ENCODE data around the gene CDKN2A. TPM values are rescaled to one million over a fixed set of nuclear protein-coding genes. Genes with fewer than 3 reads are reported as not detected.

Gene CDKN2A
- total and polyA plus RNA-seq, 8 donors: 0.73 to 47.3 (median 2.5) TPM; not detected in 4

GRCh38 chr9:22029231-22029630 is 35.0 kb upstream of the CDKN2A start:
- Histone ChIP-seq H3K4me1 (peaks cover 0 to 10% (median 2%) of the 10 kb centered on the region in 4 donors), H3K36me3 (no peaks in the 10 kb centered on the region), H3K27ac (no peak overlapping the region), H3K27me3 (peaks cover 0 to 28% (median 0%) of the 10 kb centered on the region in 3 donors), H3K9me3 (no peaks in the 10 kb centered on the region), H3K4me3 (no peak overlapping the region)
- TF ChIP-seq CTCF (IDR thresholded peaks at IDR 0.05): no peak
- no peak for TF ChIP-seq EP300 (IDR thresholded peaks at IDR 0.05)
- TF ChIP-seq POLR2A (IDR thresholded peaks at IDR 0.05): no peak
- TF ChIP-seq POLR2AphosphoS5 (IDR thresholded peaks at IDR 0.05): no peak
- intact Hi-C loops (cut with DNase I; ENCODE audit: low total_unique reads): no loop called here
- no peak for DNase-seq
- WGBS, 5 donors: 68 to 81% (median 73%) methylated on average over 4 of the region's 4 CpGs

- Histone ChIP-seq H3K36me3 (no peaks in the 10 kb centered on the region), H3K27me3 (peaks cover 0 to 30% (median 0%) of the 10 kb centered on the region in 3 donors), H3K27ac (no peak overlapping the region), H3K4me3 (no peak overlapping the region), H3K4me1 (peaks cover 0 to 10% (median 2%) of the 10 kb centered on the region in 4 donors), H3K9me3 (no peaks in the 10 kb centered on the region)
- intact Hi-C loops (cut with DNase I; ENCODE audit: low total_unique reads): no loop called here
- no peak for DNase-seq
- TF ChIP-seq EP300 (IDR thresholded peaks at IDR 0.05): no peak
- no peak for TF ChIP-seq POLR2AphosphoS5 (IDR thresholded peaks at IDR 0.05)
- TF ChIP-seq CTCF (IDR thresholded peaks at IDR 0.05): no peak
- no peak for TF ChIP-seq POLR2A (IDR thresholded peaks at IDR 0.05)
Measured at GRCh38 chr9:22028394-22028793, 34.2 kb upstream of the CDKN2A start.

- H3K4me1 ChIP-seq: peaks cover 0 to 10% (median 2%) of the 10 kb centered on the region in 4 donors
- WGBS, 5 donors: 54 to 70% (median 60%) methylated on average over 6 of the region's 6 CpGs
- H3K27me3 ChIP-seq: peaks cover 0 to 30% (median 0%) of the 10 kb centered on the region in 3 donors
- H3K36me3 ChIP-seq: no peaks in the 10 kb centered on the region
- no peaks in the 10 kb centered on the region for H3K9me3 ChIP-seq
- no peak for TF ChIP-seq POLR2AphosphoS5 (IDR thresholded peaks at IDR 0.05)
- TF ChIP-seq POLR2A (IDR thresholded peaks at IDR 0.05): no peak
- TF ChIP-seq CTCF (IDR thresholded peaks at IDR 0.05): no peak
- no peak for TF ChIP-seq EP300 (IDR thresholded peaks at IDR 0.05)
- H3K4me3 ChIP-seq: no peak overlapping the region
- intact Hi-C loops (cut with DNase I; ENCODE audit: low total_unique reads): no loop called here
- H3K27ac ChIP-seq: no peak overlapping the region
- DNase-seq: no peak
Measured at GRCh38 chr9:22026696-22027095, 32.5 kb upstream of the CDKN2A start.

GRCh38 chr9:22022396-22022795 is 28.2 kb upstream of the CDKN2A start:
- peaks cover 0 to 40% (median 0%) of the 10 kb centered on the region in 3 donors for H3K27me3 ChIP-seq
- no peak overlapping the region for H3K4me3 ChIP-seq
- WGBS, 5 donors: 89 to 97% (median 93%) methylated on average over 3 of the region's 3 CpGs
- TF ChIP-seq POLR2AphosphoS5 (IDR thresholded peaks at IDR 0.05): no peak
- no peak for TF ChIP-seq POLR2A (IDR thresholded peaks at IDR 0.05)
- TF ChIP-seq CTCF (IDR thresholded peaks at IDR 0.05): no peak
- no peak for TF ChIP-seq EP300 (IDR thresholded peaks at IDR 0.05)
- no peak for DNase-seq
- H3K4me1 ChIP-seq: no peaks in the 10 kb centered on the region
- intact Hi-C loops (cut with DNase I; ENCODE audit: low total_unique reads): no loop called here
- H3K36me3 ChIP-seq: no peaks in the 10 kb centered on the region
- peaks cover 0 to 6% (median 0%) of the 10 kb centered on the region in 4 donors for H3K9me3 ChIP-seq
- no peak overlapping the region for H3K27ac ChIP-seq
